Stimulated activated CD8-positive, alpha-beta memory T cell treated with anti-CD3 and anti-CD28 coated beads, Interleukin-12 subunit alpha, Interleukin-12 subunit beta, amount 100 ng/mL, for 1 hour (primary cell): ENCODE measurements around the gene DLGAP1.
"Not testable (repeated sequence)": the region's sequence is repeated elsewhere in the genome, so short reads cannot be mapped to it uniquely, and the experiment has no call there.

ENCODE experiments used
- DNase-seq: peaks from one replicate; pipeline ENCODE4 v3.0.0-alpha.2; 2020; ENCODE audit warnings: low read depth

Gene DLGAP1

GRCh38 chr18:3658529-3658928 is 796.6 kb downstream of the DLGAP1 start:
- no peak for DNase-seq

GRCh38 chr18:3655254-3656050 is 799.7 kb downstream of the DLGAP1 start:
- DNase-seq, result no peak

- DNase-seq, result no peak
These were observed 800.5 kb downstream of the DLGAP1 start for GRCh38 chr18:3654442-3655253.

- DNase-seq, result no peak
These were observed 801.2 kb downstream of the DLGAP1 start for GRCh38 chr18:3653851-3654441.

GRCh38 chr18:3653263-3653850 is 801.8 kb downstream of the DLGAP1 start:
- no peak for DNase-seq

GRCh38 chr18:3652380-3653262 is 802.5 kb downstream of the DLGAP1 start:
- DNase-seq, result no peak

- DNase-seq, result no peak
These were observed 803.8 kb downstream of the DLGAP1 start for GRCh38 chr18:3651266-3651665.

GRCh38 chr18:3650521-3651042 is 804.5 kb downstream of the DLGAP1 start:
- DNase-seq, result not testable (repeated sequence)

- no peak for DNase-seq
These were observed 805.3 kb downstream of the DLGAP1 start for GRCh38 chr18:3649633-3650426.

GRCh38 chr18:3649135-3649632 is 805.9 kb downstream of the DLGAP1 start:
- no peak for DNase-seq

- DNase-seq, result no peak
These were observed 806.5 kb downstream of the DLGAP1 start for GRCh38 chr18:3648641-3649040.

GRCh38 chr18:3648200-3648599 is 806.9 kb downstream of the DLGAP1 start:
- DNase-seq, result no peak

GRCh38 chr18:3647636-3648035 is 807.5 kb downstream of the DLGAP1 start:
- DNase-seq, result no peak

GRCh38 chr18:3645384-3646156 is 809.5 kb downstream of the DLGAP1 start:
- no peak for DNase-seq

GRCh38 chr18:3634250-3634939 is 820.7 kb downstream of the DLGAP1 start:
- no peak for DNase-seq

- no peak for DNase-seq
These were observed 823.2 kb downstream of the DLGAP1 start for GRCh38 chr18:3631887-3632286.

GRCh38 chr18:3626929-3627458 is 828.1 kb downstream of the DLGAP1 start:
- no peak for DNase-seq

- no peak for DNase-seq
These were observed 829.4 kb downstream of the DLGAP1 start for GRCh38 chr18:3625742-3626091.
